GM18951 (cell line): Measurements from ENCODE around the gene MED13.

Experiments used
- POLR2A ChIP-seq: IDR thresholded peaks from 4 replicates; pipeline ENCODE4 v1.6.1; 2011; ENCODE audit warnings: mild to moderate bottlenecking; ENCODE audit not compliant: insufficient read length, insufficient read depth; ENCODE audit errors: extremely low read depth
- in situ Hi-C: fragments of 300-500 bp; cut with MboI; formaldehyde crosslinking; loops from one replicate; pipeline ENCODE4 v1.12.0; 2022; ENCODE audit warnings: low sequenced_read_pairs, mixed read lengths, inconsistent platforms; ENCODE audit not compliant: unreplicated experiment

MED13 gene

DNA sequence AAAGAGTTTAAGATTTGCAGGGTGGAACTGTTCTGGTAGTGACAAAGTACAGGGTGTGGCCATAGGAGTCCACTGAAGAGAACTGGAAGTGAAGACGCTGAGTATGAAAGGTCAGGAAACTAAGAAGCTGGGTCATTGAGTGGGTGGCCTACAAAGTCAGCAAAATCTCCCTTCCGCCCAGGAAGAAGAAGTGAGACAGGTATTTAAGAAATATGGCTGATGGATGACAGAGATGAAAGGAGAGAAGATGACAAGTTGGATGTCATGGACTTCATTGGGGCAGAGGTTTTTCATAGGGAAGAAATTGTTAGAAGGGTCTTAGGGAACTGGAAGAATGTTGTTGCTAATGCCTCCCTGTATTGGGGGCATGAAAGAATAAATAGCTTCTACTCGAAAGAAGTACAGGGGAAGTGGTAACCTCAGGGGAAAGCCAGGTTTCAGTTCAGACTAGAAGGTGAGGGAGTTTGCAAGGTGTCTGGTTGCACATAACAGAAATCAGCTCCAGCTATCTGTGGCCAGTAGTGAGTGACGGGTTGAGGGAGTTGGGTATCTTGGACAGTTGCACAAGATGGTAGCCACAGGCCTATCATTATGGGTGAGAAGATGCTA lies 33.6 kb upstream of the MED13 start:
- in situ Hi-C loops, result no loop called here
- no peak for TF ChIP-seq POLR2A

DNA sequence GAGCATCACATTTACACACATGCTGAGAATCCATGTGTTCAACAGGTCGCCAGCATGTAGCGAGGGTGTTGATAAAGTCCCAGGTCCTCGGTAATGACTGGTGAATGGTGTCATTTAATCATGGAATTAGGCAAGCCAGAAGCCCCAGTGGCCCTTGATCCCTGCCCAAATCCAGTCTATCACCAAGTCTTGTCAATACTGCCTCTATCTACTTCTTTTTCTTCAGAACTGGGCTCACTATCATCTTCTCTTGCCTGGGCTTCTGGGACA lies 31.3 kb upstream of the MED13 start:
- in situ Hi-C loops, result no loop called here
- TF ChIP-seq POLR2A, result no peak

DNA sequence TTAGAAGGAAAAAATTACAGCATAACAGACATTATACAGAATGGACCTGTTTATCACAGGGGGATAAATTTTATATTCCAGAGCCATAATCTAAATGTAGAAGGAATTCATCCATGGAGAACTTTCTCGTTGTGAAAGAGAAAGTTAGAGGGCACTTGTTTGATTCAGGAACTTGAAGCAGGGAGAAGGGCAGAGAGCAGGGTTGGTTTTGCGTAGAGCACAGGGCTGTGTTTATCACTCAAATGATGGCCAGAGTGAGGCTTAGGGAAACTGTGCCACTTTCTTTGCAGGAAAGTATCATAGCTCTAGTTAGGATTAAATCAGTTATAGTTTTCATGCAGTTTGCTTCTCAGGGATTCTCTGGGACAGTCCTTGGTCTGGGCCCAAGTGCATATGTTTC lies 29.1 kb upstream of the MED13 start:
- in situ Hi-C loops, result no loop called here
- TF ChIP-seq POLR2A, result no peak

DNA sequence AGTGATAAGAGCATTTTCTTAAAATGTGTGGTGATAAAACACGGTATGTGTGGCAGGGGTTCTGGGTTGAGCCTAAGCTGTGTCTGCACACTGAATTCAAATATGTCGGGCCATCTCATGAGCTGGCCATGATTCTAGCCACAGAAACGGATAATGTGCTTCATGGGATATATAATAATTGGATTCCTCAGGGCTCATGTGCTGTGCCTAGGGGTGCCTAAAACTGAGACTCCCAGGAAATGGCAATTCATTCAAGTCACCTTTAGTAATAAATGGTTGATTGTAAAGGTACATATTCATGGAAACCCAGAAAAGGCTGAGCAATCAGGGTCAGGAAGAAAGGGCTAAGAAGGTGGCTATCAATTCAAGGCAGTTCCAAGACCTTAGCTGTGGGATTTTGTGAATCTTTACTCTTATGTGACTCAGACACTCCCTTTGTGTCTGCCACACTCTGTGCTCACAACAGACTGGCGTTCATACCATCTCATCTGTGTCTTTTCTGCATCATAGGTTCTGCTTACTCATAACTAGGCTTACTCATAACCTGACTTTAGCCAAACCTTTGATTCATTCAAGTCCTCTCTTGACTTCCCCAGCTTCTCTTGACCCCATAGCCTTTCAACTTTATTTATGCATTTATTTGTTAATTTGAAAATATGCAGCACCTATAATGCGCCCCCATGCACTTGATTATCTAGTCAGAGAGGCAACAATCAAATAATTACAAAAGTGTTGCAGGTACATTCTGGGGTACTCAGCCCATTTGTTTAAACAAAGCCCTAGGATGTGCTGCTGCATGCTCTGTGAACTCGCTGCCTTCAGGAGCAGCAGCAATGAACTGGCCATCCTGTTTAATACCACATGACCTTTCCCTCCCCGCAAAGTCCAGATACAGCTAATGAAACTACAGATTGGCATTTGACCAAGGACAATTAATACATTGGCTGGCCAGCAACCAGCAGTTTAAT lies 28.4 kb upstream of the MED13 start:
- in situ Hi-C loops, result no loop called here
- TF ChIP-seq POLR2A, result no peak

DNA sequence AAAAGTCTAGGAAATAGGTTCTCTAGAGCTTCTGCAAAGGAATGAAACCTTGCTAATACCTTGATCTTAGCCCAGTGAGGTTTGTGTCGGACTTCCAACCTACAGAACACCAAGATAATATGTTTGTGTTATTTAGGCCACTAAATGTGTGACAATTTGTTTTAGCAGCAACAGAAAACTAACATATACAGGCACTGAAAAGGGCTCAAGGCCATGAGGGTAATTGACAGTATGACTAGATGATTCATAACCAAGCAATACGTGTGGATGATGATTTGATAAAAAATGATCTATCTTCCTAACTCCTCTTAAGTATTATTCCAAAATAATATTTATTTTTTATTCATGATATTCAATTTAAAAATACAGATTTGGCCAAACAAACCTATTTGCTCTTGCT lies 27.7 kb upstream of the MED13 start:
- no peak for TF ChIP-seq POLR2A
- in situ Hi-C loops, result no loop called here

DNA sequence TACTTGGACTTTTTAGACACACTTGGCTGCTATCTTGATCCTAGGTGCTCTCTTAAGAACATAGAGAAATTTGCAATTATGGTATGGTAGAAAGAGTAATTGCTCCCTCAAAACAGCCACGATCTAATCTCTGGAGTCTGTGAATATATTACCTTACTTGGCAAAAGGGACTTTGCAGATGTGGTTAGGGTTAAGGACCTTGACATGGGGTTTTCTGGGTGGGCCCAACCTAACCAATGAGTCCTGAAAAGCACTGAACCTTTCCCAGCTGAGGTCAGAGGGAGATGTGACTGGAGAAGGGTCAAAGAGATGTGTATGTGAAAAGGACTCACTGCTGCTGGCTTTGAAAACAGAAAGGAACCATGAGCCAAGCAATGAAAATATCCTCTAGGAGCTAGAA lies 26.7 kb upstream of the MED13 start:
- TF ChIP-seq POLR2A, result no peak
- in situ Hi-C loops, result no loop called here

DNA sequence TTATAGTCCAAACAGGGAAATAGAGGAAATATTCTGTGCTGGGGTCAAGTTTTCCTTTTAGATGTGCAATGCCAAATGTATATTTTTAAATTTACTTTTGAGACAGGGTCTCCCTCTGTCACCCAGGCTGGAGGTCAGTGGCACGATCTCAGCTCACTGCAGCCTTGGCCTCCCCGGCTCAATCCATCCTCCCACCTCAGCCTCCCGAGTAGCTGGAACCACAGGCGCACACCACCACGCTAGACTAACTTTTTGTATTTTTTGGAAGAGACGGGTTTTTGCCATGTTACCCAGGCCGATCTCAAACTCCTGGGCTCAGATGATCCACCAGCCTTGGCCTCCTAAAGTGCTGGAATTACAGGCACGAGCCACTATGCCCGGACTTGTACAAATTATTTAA lies 25.8 kb upstream of the MED13 start:
- TF ChIP-seq POLR2A, result no peak
- in situ Hi-C loops, result no loop called here

DNA sequence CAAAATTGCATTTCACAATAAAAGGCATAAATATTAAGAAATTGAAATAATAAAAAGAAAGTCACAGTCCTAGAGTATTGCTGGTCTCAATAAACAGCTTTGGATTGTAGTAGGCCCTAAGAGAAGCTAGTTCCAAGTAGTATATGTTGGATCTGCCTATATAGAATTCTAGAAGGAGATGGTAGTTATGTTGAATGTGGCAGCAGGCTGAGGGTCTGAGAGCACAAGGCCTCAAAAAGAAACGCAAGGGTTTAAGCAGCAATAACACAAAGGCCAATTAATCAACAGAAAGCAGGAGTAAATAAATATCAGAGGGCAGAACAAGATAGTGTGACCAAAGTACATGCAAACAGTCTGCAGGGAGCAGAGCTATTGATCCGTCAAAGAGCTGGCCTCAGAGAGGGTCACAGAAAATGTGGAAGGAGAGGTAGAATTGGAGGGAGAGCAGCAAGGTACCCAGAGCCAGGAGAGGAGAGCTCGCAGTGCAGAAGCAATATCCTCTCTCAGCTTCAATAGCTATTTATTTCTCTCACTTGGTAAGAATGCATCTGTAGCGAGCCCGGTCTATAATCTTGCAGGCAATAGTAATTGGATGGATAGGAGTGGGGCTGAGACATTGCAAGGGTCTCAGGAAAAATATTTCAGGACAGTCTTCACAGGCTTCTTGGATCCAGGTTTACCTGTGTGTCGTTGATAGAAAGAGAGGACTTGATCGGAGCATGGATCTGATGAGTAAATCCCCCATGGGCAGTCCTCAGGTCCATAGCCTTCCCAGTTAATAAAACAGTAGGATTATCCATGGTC lies 25.1 kb upstream of the MED13 start:
- no peak for TF ChIP-seq POLR2A
- in situ Hi-C loops, result no loop called here

DNA sequence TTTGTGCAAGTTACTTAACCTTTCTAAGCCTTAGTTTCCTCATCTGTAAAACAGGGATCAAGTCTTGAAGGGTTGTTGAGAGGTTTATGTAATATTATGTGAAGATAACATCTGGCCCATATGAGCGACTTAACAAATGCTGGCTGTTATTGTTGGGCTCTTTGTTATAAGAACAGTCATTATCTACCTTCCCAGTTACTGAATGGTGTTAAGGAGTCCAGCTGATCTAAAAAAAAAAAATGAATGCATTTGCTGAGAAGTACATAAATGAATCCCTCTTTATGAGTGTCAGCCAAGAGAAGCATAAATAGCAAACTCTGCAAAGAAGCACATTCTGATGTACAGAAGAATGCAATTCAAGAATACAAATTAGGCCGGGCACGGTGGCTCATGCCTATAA lies 24.3 kb upstream of the MED13 start:
- in situ Hi-C loops, result no loop called here
- no peak for TF ChIP-seq POLR2A

DNA sequence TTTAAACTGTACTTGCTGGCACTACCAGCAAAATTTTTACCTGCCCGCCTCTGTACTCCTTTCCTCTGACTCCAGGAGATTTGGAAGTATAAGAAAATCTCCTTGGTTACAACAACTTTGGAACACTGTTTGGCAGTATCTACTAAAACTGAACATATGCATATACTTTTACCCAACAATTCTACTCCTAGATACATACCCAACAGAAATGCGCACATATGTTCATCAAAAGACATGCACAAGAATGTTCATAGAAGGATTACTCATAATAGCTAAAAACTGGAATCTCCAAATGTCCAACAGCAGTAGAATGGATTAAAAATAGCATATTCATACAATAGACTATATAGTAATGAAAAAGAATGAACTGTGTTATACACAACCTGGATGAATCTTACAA lies 21.7 kb upstream of the MED13 start:
- TF ChIP-seq POLR2A, result no peak
- in situ Hi-C loops, result no loop called here

DNA sequence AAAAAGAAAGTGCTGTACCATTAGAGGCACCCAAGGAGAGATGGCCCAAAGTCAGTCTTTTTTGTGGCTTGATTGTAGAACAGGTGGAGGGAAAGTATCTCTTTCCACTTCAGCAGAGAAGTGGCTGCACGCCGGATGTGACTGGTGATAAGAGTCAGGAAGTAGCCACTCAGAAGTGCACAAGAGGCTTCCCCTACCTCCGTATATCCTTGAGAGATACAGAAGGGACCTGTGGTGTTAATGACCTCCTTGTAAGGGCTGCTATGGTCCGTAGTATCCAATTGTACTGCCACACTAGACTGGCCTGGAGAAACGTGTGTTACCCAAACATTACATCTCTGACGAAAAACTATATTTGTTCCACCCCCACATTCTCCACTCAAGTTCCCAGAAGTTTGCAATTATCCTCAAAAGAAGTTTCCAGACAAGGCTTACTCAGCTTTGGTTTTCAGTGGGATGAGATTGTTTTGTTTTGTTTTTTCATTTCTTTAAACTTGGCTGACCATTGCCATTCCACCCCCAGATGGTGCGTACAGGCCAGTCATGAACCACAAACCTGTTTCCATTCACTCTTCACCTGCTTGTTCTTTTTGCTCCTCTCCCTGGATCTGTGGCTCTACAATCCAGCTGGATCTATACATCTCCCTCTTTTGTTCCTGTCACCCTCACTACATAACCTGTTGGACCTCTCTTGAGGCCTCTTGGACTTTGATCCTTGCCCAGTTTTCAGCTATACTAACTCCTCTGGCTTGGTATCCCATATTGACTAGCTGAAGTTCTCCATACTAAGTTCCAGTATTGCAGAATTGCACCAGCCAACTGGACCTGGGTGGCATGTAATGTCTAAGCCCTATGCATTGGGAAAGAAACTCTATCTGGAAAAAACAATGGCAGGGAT lies 20.7 kb upstream of the MED13 start:
- in situ Hi-C loops, result no loop called here
- no peak for TF ChIP-seq POLR2A

DNA sequence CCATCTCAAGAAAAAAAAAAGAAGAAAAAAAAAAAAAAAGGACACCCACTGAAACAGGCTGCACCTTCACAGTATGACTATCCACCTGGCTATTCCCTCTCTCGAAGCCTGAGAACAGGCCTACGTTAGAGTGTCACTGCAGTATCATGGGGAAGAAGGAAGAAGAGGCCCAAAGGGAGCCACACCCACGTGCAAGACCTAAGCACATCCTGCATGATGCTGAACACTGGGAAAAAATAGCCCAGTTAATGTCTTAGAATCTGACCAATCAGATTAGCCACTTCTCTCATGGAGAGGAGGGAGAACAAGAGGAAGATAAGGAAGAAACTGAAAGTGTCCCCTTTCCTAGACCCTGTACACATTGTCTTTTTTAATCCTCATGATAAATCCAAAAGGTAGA lies 19.5 kb upstream of the MED13 start:
- in situ Hi-C loops, result no loop called here
- TF ChIP-seq POLR2A, result no peak

DNA sequence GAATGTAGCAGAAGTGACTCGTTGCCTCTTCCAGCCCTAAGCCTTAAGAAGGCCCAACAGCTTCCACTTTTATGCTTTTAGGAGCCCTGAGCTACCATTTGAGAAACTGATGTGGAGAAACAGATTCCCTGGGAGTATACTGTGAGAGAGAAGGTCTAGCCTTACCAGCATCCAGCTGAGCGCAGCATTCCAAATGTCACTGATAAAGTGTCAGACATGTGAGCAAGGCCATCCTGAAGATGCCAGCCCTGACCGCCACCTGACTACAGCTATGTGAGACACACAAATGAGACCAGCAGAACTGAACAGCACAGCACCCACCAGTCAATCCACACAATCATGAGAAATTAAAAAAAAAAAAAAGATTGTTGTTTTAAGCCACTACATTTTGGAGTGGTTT lies 18.6 kb upstream of the MED13 start:
- TF ChIP-seq POLR2A, result no peak

More for the DNA sequence above, 18.6 kb upstream of the MED13 start:
- in situ Hi-C loops, result no loop called here
